GM23338 (cell line): Measurements from ENCODE around the gene CCDC69. TPM values are rescaled to one million over a fixed set of nuclear protein-coding genes. Genes with fewer than 3 reads are reported as not detected.
A peak's percentile ranks its signal among the peaks of the same experiment; 100 is the strongest.

Experiments
- ATAC-seq: fragments of 200-7000 bp; cut with Tn5 transposase; 3 replicates; pipeline ENCODE4 v1.9.1; 2020
- DNase-seq: peaks from one replicate; pipeline ENCODE4 v3.0.0-alpha.2; 2015; ENCODE audit warnings: low spot score
- H2AFZ ChIP-seq: fragments of 200-600 bp; sonication (generic); 2 replicates; pipeline ENCODE4 v1.8.0; 2016; ENCODE audit warnings: antibody characterized with exemption, mild to moderate bottlenecking, moderate library complexity
- H3F3A ChIP-seq: fragments of 200-600 bp; sonication (generic); replicated peaks from 2 replicates; pipeline ENCODE4 v1.8.0; 2017; ENCODE audit warnings: antibody characterized with exemption, mixed run types, low read depth
- H3K27ac ChIP-seq: fragments of 200-600 bp; sonication (generic); 2 replicates; pipeline ENCODE4 v1.6.1; 2016; ENCODE audit warnings: low read depth
- H3K27me3 ChIP-seq: fragments of 200-600 bp; sonication (generic); 2 replicates; pipeline ENCODE4 v1.8.0; 2016; ENCODE audit warnings: mild to moderate bottlenecking, mixed run types, moderate library complexity; ENCODE audit not compliant: insufficient read depth
- H3K36me3 ChIP-seq: fragments of 200-600 bp; sonication (generic); 2 replicates; pipeline ENCODE4 v1.8.0; 2016; ENCODE audit warnings: mild to moderate bottlenecking; ENCODE audit not compliant: insufficient read depth
- H3K4me1 ChIP-seq: fragments of 200-600 bp; sonication (generic); 2 replicates; pipeline ENCODE4 v1.8.0; 2016; ENCODE audit warnings: mild to moderate bottlenecking, moderate library complexity; ENCODE audit not compliant: insufficient read depth
- H3K4me2 ChIP-seq: fragments of 200-600 bp; sonication (generic); 2 replicates; pipeline ENCODE4 v1.7.1; 2017; ENCODE audit warnings: mixed run types
- H3K4me3 ChIP-seq: fragments of 200-600 bp; sonication (generic); 2 replicates; pipeline ENCODE4 v1.6.1; 2016; ENCODE audit warnings: mixed run types
- H3K79me2 ChIP-seq: fragments of 200-600 bp; sonication (generic); replicated peaks from 2 replicates; pipeline ENCODE4 v1.8.0; 2017; ENCODE audit warnings: mild to moderate bottlenecking; ENCODE audit not compliant: insufficient read depth
- H3K9me2 ChIP-seq: fragments of 200-600 bp; sonication (generic); 2 replicates; pipeline ENCODE4 v1.8.0; 2017; ENCODE audit not compliant: insufficient read depth
- H4K20me1 ChIP-seq: fragments of 200-600 bp; sonication (generic); replicated peaks from 2 replicates; pipeline ENCODE4 v1.8.0; 2017; ENCODE audit warnings: mild to moderate bottlenecking; ENCODE audit not compliant: insufficient read depth
- H3K27ac Mint-ChIP-seq: 2 replicates; pipeline ENCODE4 v1.8.0; 2020; ENCODE audit warnings: inconsistent platforms, mild to moderate bottlenecking, moderate library complexity, mixed read lengths
- H3K27me3 Mint-ChIP-seq: 3 replicates; pipeline ENCODE4 v1.8.0; 2022; ENCODE audit warnings: low read depth, mild to moderate bottlenecking, moderate library complexity, mixed read lengths, inconsistent platforms; ENCODE audit not compliant: insufficient read depth, poor library complexity
- H3K36me3 Mint-ChIP-seq: 3 replicates; pipeline ENCODE4 v1.8.0; 2021; ENCODE audit warnings: low read depth, mild to moderate bottlenecking, inconsistent platforms, moderate library complexity, mixed read lengths
- H3K4me1 Mint-ChIP-seq: 3 replicates; pipeline ENCODE4 v1.8.0; 2020; ENCODE audit warnings: mild to moderate bottlenecking, inconsistent platforms, mixed read lengths
- H3K4me3 Mint-ChIP-seq: 3 replicates; pipeline ENCODE4 v1.8.0; 2021; ENCODE audit warnings: moderate library complexity, mild to moderate bottlenecking, inconsistent platforms, mixed read lengths
- H3K9me3 Mint-ChIP-seq: 3 replicates; pipeline ENCODE4 v1.8.0; 2020; ENCODE audit warnings: moderate library complexity, mild to moderate bottlenecking, inconsistent platforms, mixed read lengths
- CREB1 ChIP-seq: fragments of 250-450 bp; sonication (Bioruptor Pico); IDR thresholded peaks from 2 replicates; pipeline ENCODE4 v1.5.0; 2020; ENCODE audit warnings: low read depth, mild to moderate bottlenecking, moderate library complexity
- CTCF ChIP-seq, 2 experiments: fragments of 200-600 bp in 1 of 2; sonication (generic) in 1 of 2; conservative IDR thresholded peaks; 2 replicates each; pipeline versions ENCODE4 v1.5.1 to v1.6.1; 2016 to 2017; ENCODE audit warnings: antibody characterized with exemption in 2 of 2, low read depth in 2 of 2, mild to moderate bottlenecking in 2 of 2, moderate library complexity in 1 of 2
- ETS1 ChIP-seq: IDR thresholded peaks from 2 replicates; pipeline ENCODE4 v1.6.1; 2016; ENCODE audit warnings: antibody characterized with exemption
- EZH2 ChIP-seq: fragments of 200-600 bp; sonication (generic); IDR thresholded peaks from one replicate; pipeline ENCODE4 v1.8.0; 2017; ENCODE audit warnings: antibody characterized with exemption, mild to moderate bottlenecking, low read depth; ENCODE audit not compliant: unreplicated experiment
- JUNB ChIP-seq: IDR thresholded peaks from one replicate; pipeline ENCODE4 v1.6.1; 2016; ENCODE audit warnings: antibody characterized with exemption; ENCODE audit not compliant: unreplicated experiment
- NANOG ChIP-seq: IDR thresholded peaks from 2 replicates; pipeline ENCODE4 v1.6.1; 2016; ENCODE audit warnings: antibody characterized with exemption, borderline replicate concordance
- POLR2AphosphoS5 ChIP-seq: IDR thresholded peaks from 2 replicates; pipeline ENCODE4 v1.6.1; 2016; ENCODE audit warnings: antibody characterized with exemption, low read depth
- REST ChIP-seq: IDR thresholded peaks from one replicate; pipeline ENCODE4 v1.6.1; 2018; ENCODE audit warnings: antibody characterized with exemption; ENCODE audit not compliant: unreplicated experiment
- STAT1 ChIP-seq: IDR thresholded peaks from one replicate; pipeline ENCODE4 v1.6.1; 2016; ENCODE audit warnings: antibody characterized with exemption; ENCODE audit not compliant: unreplicated experiment
- ZNF114 ChIP-seq: fragments of 250-450 bp; sonication (Bioruptor Pico); IDR thresholded peaks from 2 replicates; pipeline ENCODE4 v1.5.0; 2020; ENCODE audit warnings: mild to moderate bottlenecking, moderate library complexity
- ZNF331 ChIP-seq: fragments of 250-450 bp; sonication (Bioruptor Pico); IDR thresholded peaks from 2 replicates; pipeline ENCODE4 v1.5.0; 2020; ENCODE audit warnings: low read depth, mild to moderate bottlenecking, moderate library complexity
- polyA plus RNA-seq: library from polyadenylated mRNA; unstranded; fragments of >200 nt; fragmentation: Nextera tagmentation; extraction: Ambion mirVana; gene quantifications from 2 replicates; pipeline ENCODE4 v1.2.1, GENCODE V29; 2016
- total RNA-seq: library from RNA; depleted of rRNA; stranded (reverse); fragments of >200 nt; shearing (Covaris generic); gene quantifications from 2 replicates; pipeline ENCODE4 v1.2.3, GENCODE V29; 2014

The CCDC69 gene
- total and polyA plus RNA-seq, 2 experiments from 2014 or later: 2.7 to 5.3 TPM

- no peak for TF ChIP-seq CREB1 (CRISPR knock-in tag)
- no peak for TF ChIP-seq POLR2AphosphoS5
- no peak for TF ChIP-seq NANOG
- TF ChIP-seq ETS1: no peak
- no peak for TF ChIP-seq JUNB
Measured at GRCh38 chr5:151221574-151221973, 2.3 kb downstream of the CCDC69 start (continued).

- ATAC-seq: no peak
- Histone ChIP-seq H3K4me1 (peaks cover 8% of the 10 kb centered on the region; the same call in 1 of the 2 replicates), H3F3A (no peaks in the 10 kb centered on the region), H4K20me1 (no peaks in the 10 kb centered on the region), H3K27me3 (peaks cover 5% of the 10 kb centered on the region; the same call in 1 of the 2 replicates), H3K4me2 (no peak overlapping the region), H3K27ac (no peak overlapping the region), H3K4me3 (no peak overlapping the region), H3K36me3 (no peaks in the 10 kb centered on the region), H2AFZ (no peak overlapping the region), H3K9me2 (no peaks in the 10 kb centered on the region), H3K79me2 (no peaks in the 10 kb centered on the region)
- DNase-seq: peak; percentile 48
- Mint-ChIP-seq H3K27ac (no peak overlapping the region), H3K4me1 (peaks cover 8% of the 10 kb centered on the region), H3K27me3 (peaks cover 12% of the 10 kb centered on the region), H3K9me3 (no peaks in the 10 kb centered on the region), H3K4me3 (no peak overlapping the region), H3K36me3 (no peaks in the 10 kb centered on the region; the same call in 2 of the 3 replicates)
- TF ChIP-seq CTCF (conservative IDR thresholded peaks at IDR 0.05; ENCODE audit: low read depth in 2 of 2): peak; percentile 49 to 55
- no peak for TF ChIP-seq EZH2
Measured at GRCh38 chr5:151219789-151220188, 4.1 kb downstream of the CCDC69 start.

GRCh38 chr5:151219138-151219537 is 4.8 kb downstream of the CCDC69 start:
- H3K27me3 Mint-ChIP-seq: peaks cover 12% of the 10 kb centered on the region
- no peaks in the 10 kb centered on the region for H3K9me3 Mint-ChIP-seq
- Histone ChIP-seq H2AFZ (no peak overlapping the region), H3K79me2 (no peaks in the 10 kb centered on the region), H3K4me1 (peaks cover 8% of the 10 kb centered on the region; the same call in 1 of the 2 replicates), H3K27me3 (peaks cover 5% of the 10 kb centered on the region; the same call in 1 of the 2 replicates), H4K20me1 (no peaks in the 10 kb centered on the region), H3K9me2 (no peaks in the 10 kb centered on the region), H3K4me2 (no peak overlapping the region), H3K4me3 (no peak overlapping the region), H3K36me3 (no peaks in the 10 kb centered on the region), H3F3A (no peaks in the 10 kb centered on the region), H3K27ac (no peak overlapping the region)
- ATAC-seq (no peak), DNase-seq (no peak)
- H3K4me3 Mint-ChIP-seq: no peak overlapping the region
- peaks cover 10% of the 10 kb centered on the region for H3K4me1 Mint-ChIP-seq
- H3K36me3 Mint-ChIP-seq: no peaks in the 10 kb centered on the region; the same call in 2 of the 3 replicates
- no peak overlapping the region for H3K27ac Mint-ChIP-seq
- TF ChIP-seq ZNF331 (CRISPR knock-in tag): no peak
- TF ChIP-seq ETS1: no peak
- no peak for TF ChIP-seq NANOG
- no peak for TF ChIP-seq JUNB
- TF ChIP-seq ZNF114: no peak
- no peak for TF ChIP-seq REST
- no peak for TF ChIP-seq STAT1
